ENCODE measurements around the gene MAD1L1. TPM values are rescaled to one million over a fixed set of nuclear protein-coding genes. Genes with fewer than 3 reads are reported as not detected.

MAD1L1 gene
- total and polyA plus RNA-seq, 4 donors, result 12.8 to 20.7 (median 16.5) TPM

- TF ChIP-seq REST (IDR thresholded peaks at IDR 0.05) (no peak), ATF3 (IDR thresholded peaks at IDR 0.05) (no peak)
Observed at GRCh38 chr7:1873070-1873405, 359.7 kb downstream of the MAD1L1 start (continued).

GRCh38 chr7:1872191-1873069 lies 360.3 kb downstream of the MAD1L1 start:
- Histone ChIP-seq H3K27ac (ENCODE audit: low read depth in 1 of 2, low read length in 2 of 2) (peak overlapping the region; percentile 65 to 84), H3K36me3 (ENCODE audit: control insufficient read depth in 4 of 4, insufficient read depth in 3 of 4, low read depth in 1 of 4, low read length in 3 of 4) (no peaks in the 10 kb centered on the region), H3K4me1 (ENCODE audit: control insufficient read depth in 4 of 4, insufficient read depth in 4 of 4, low read length in 3 of 4) (peaks cover 3 to 24% (median 10%) of the 10 kb centered on the region in 4 donors), H3K9me3 (ENCODE audit: control insufficient read depth in 4 of 4, low read length in 3 of 4) (no peaks in the 10 kb centered on the region), H3K9ac (ENCODE audit: low read depth in 1 of 2, low read length in 2 of 2) (peak overlapping the region; percentile 57 to 92), H3K4me3 (ENCODE audit: low read depth in 1 of 3, low read length in 3 of 3) (peak overlapping the region in 2 of 3 donors; percentile 3 to 51), H3K27me3 (ENCODE audit: control insufficient read depth in 4 of 4, insufficient read depth in 4 of 4, low read length in 3 of 4) (no peaks in the 10 kb centered on the region)
- 45% methylated on average over 39 of the region's 39 CpGs for WGBS
- DNase-seq (ENCODE audit: low spot score), result no peak
- peak in 1 of 2 donors; percentile 17 for TF ChIP-seq RAD21 (IDR thresholded peaks at IDR 0.05)
- no peak for TF ChIP-seq ZBTB33 (IDR thresholded peaks at IDR 0.05)
- peak; percentile 44 for TF ChIP-seq SP1 (IDR thresholded peaks at IDR 0.05)
- TF ChIP-seq HNF4A (conservative IDR thresholded peaks at IDR 0.05), result peak; percentile 68 to 69
- TF ChIP-seq REST (IDR thresholded peaks at IDR 0.05), result no peak
- no peak for TF ChIP-seq GABPA (IDR thresholded peaks at IDR 0.05 in 1 of 2, conservative IDR thresholded peaks at IDR 0.05 in 1 of 2)
- TF ChIP-seq RXRA (IDR thresholded peaks at IDR 0.05), result peak; percentile 36 to 54
